GM21576 (cell line): ENCODE results near the gene PGBD2.
"Not testable (repeated sequence)": the region's sequence is repeated elsewhere in the genome, so short reads cannot be mapped to it uniquely, and the experiment has no call there.

Experiments
- ATAC-seq: cut with Tn5 transposase; IDR thresholded peaks from one replicate; pipeline ENCODE4 v1.9.1; 2021; ENCODE audit warnings: mild to moderate bottlenecking, moderate library complexity; ENCODE audit not compliant: unreplicated experiment

PGBD2 gene

DNA sequence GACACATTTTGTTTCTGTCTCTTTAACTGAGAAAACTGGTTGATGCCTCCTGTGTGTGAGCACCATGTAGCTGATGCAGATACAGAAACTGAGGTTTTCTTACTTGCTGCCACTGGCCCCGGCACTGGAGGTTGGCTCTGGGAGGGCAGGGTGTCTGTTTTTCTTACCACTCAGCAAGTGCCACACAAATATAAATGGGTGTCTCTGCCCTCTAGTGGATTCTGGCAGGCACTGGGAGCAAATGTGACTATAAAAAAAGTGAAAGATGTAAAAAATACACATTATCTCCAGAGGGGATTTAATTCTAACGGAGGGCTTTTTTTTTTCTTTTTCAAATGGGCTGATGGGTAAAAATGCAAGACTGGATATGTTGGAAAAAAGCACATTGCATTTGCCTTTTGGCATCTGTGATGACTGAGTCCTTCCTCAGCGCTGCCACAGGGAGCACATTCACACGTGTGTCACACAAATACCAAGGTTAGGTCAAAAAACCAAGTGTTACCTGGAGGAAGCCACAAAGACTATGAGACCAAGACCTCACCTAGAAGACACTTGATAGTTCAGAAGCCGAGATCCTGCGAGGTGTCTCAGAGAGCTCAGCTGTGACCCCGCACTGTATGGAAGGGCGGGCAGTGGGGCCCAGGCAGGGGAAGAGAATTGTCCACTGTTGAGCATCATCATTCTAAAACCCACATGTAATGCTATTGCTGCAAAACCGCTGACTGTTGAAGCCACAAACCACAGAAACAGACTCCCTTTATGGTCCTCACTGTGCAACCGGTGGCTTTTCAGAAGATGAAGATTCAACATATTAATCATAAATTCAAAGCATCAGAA is 18.9 kb downstream of the PGBD2 start:
- ATAC-seq: peak; percentile 95

DNA sequence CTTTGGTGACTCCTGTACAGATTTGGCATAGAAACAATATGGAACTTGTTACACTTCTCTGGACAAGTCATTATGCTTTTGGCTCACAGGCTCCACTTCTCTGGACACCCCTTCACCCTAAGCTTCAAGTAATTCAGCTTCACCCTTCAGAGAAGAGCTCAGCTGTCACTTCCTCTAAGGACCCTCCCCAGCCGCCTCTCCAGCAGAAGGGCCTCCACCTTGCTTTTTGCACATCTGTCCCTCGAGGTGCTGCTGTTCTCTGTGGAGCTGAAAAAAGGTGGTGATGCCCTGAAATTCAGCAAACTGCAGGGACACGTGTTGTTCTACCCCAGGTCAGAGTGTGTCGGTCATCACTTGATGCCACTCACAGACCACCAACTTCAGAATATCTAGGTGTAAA is 19.8 kb downstream of the PGBD2 start:
- ATAC-seq: not testable (repeated sequence)

DNA sequence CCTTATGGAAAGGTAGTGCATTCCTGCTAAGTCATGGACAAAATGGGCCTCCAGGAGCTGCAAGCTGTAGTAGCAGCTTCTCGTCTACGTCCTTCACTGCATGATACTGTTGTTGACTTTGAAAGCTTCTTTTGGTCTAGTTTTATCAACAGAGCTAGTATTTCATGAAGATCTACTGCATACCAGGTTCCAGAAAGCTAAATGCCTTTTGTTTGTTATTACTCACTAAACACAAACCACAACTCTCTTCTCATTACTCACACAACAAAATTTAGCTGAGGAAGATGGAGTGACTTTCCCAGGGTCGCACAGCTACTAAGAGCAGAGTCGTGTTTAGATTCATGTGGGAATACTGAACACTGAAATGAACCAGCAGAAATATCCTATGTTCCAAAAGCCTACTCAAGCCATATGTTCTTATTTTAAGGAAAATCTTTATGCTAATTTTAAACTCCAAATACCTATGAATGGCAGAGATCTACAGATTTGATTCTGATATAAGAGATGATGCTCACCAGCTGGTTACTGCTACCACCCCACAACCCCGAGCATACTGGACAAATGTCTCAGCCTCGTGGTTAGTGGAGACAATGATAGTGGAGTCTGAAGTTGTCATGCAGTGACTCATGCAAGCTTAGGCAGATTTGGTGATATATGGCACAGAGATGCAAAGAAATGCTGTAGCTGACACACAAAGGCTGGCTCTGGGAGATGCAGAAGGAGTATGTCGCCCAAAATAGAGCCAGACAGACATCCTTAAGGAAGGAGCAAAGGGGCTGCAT is 20.6 kb downstream of the PGBD2 start:
- no peak for ATAC-seq

- not testable (repeated sequence) for ATAC-seq
Measured at GRCh38 chr1:248927283-248927682, 21.2 kb downstream of the PGBD2 start.

- ATAC-seq: not testable (repeated sequence)
Measured at GRCh38 chr1:248928122-248928521, 22.1 kb downstream of the PGBD2 start.

GRCh38 chr1:248930037-248930436 is 24.0 kb downstream of the PGBD2 start:
- ATAC-seq: not testable (repeated sequence)

DNA sequence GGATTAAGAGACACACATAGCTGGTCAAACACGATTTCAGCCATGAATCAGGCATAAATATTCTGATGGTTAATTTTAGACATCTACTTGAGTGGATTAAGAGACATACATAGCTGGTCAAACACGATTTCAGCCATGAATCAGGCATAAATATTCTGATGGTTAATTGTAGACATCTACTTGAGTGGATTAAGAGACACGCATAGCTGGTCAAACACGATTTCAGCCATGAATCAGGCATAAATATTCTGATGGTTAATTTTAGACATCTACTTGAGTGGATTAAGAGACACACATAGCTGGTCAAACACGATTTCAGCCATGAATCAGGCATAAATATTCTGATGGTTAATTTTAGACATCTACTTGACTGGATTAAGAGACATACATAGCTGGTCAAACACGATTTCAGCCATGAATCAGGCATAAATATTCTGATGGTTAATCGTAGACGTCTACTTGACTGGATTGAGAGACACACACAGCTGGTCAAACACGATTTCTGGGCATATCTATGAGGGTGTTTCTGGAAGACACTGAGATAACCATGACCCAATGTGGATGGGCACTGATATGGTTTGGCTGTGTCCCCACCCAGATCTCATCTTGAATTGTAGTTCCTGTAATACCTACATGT is 32.3 kb downstream of the PGBD2 start:
- ATAC-seq: not testable (repeated sequence)

DNA sequence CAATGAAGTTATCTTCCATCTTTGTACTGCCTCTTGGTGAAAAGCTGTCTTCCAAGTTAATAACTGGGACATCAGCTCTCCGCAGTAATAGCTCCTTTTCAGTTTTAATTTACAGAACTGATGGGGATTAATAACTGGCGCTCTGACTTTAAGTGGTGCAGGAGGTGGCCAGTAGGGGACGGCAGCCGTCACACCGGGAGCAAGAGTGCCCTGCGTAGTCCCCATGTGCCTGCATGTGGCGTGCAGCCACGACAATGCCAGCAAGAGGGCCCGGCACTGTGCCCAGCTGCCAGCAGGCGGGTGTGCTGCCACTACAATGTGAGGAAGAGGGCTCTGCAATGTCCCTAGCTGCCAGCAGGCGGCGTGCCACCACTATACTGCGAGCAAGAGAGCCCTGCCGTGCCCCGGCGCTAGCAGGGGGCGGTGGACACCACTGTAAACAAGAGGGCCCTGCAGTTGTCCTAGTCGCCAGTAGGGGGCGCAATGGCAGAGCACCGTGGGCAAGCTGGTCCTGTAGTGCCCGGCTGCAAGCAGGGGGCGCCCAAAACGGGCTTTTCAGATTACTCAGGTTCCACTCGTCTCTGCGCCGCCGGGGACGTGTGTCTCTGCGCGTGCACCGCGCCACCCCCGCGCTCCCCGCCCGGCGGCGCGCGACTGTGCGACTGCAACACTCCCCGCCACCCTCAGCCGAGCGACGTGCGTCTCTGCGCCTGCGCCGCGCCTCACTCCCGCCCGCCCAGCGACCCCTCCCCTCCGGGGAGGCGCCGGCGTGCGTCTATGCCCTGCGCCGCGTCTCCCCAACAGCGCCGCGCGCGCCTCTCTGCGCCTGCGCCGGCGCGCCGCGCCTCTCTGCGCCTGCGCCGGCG is 38.3 kb downstream of the PGBD2 start:
- not testable (repeated sequence) for ATAC-seq

DNA sequence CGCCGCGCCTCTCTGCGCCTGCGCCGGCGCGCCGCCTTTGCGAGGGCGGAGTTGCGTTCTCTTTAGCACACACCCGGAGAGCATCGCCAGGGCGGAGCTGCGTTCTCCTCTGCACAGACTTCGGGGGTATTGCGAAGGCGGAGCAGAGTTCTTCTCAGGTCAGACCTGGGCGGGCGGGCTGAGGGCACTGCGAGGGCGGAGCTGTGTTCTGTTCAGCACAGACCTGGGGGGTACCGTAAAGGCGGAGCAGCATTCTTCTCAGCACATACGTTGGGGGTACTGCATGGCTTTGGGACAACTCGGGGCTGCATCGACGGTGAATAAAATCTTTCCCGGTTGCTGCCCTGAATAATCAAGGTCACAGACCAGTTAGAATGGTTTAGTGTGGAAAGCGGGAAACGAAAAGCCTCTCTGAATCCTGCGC is 39.0 kb downstream of the PGBD2 start:
- not testable (repeated sequence) for ATAC-seq

- not testable (repeated sequence) for ATAC-seq
Measured at GRCh38 chr1:248945453-248945852, 39.4 kb downstream of the PGBD2 start.

- not testable (repeated sequence) for ATAC-seq
Measured at GRCh38 chr1:248945856-248946416, 39.9 kb downstream of the PGBD2 start.
